GM21423 (cell line): ENCODE measurements around the gene BIRC5.

Experiments used
- ATAC-seq: cut with Tn5 transposase; IDR thresholded peaks from one replicate; pipeline ENCODE4 v1.9.1; 2021; ENCODE audit warnings: mild to moderate bottlenecking, moderate library complexity; ENCODE audit not compliant: unreplicated experiment

The BIRC5 gene

GRCh38 chr17:78271419-78272170 lies 57.5 kb downstream of the BIRC5 start:
- no peak for ATAC-seq

- ATAC-seq: no peak
Measured at GRCh38 chr17:78272181-78272913, 58.3 kb downstream of the BIRC5 start.

DNA sequence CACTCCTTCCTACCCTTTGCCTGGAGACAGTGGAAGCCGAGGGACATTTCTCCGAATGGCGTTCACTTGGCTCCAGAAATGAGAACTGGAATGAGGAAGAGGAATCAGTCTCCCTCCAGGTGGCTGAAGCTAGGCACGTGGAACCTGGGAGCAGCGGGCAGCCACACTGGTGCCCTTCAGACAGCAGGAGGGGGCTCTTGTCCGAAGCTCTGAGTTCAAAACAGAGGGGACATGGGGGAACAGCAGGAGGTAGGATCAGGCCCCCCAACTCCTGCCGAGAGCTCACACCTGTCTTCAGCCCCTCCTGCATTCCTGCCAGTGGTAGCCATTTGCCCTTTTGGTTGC lies 58.8 kb downstream of the BIRC5 start:
- no peak for ATAC-seq

DNA sequence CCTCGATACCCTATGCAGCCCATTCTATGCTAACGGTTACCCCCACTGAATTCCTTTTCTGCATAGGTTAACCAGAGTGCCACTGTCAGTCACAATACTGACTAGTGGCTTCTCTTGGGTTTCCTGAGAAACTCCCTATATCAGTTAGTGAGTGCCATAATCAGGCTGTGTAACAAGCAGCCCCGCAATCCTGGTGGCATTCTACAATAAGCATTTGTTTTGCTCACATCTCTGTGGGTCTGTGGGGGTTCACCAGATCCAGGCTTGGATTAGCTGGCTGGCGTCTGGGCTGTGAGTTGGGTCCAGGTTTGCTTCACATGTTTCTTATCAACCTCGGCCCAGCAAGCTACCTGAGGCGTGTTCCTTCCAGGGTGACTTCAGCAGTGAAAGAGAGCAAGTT lies 59.8 kb downstream of the BIRC5 start:
- no peak for ATAC-seq
